Fibroblast of mammary gland (primary cell): ENCODE measurements around the gene KCNN1.

ENCODE experiments used
- DNase-seq: peaks from one replicate; pipeline ENCODE4 v3.0.0-alpha.2; 2010; ENCODE audit warnings: low read depth
- H3K4me3 ChIP-seq: 2 replicates; pipeline ENCODE4 v1.5.1; 2011; ENCODE audit warnings: low read depth, mild to moderate bottlenecking, low read length, moderate library complexity; ENCODE audit not compliant: control insufficient read depth
- TF ChIP-seq, protein P1 (sequence below): conservative IDR thresholded peaks from 2 replicates; pipeline ENCODE4 v1.5.1; 2011; ENCODE audit warnings: low read depth, low read length, inconsistent platforms; ENCODE audit not compliant: control insufficient read depth, insufficient read depth

Gene KCNN1

DNA sequence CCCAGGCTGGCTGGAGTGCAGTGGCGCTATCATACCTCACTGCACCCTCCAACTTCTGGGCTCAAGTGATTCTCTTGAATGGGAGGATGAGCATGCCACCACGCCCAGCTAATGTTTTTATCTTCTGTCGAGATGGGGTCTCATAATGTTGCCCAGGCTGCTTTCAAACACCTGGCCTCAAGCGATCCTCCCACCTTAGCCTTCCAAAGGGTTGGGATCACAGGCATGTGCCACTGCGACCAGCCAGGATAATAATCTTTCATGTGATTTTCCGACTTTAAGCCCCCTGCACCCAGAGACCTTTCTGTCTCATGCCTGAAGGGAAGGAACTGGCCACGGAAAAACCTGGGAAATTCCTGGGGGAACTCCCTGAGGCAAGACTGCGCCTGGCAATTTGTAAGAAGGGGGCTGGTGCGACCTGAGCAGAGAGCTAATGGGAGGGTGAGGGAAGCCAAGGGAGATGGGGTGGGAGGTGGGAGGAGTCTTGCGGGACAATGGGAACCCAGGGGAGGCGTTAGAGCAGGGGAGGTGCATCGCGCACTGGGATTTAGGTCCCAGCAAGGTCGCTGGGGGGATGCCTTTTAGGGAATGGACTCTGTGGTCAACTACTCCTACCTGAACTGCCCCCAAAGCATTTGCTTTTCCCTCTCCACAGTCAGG, 35.2 kb upstream of the KCNN1 start:
- DNase-seq = no peak
- peak overlapping the region; percentile 89 for H3K4me3 ChIP-seq
- TF ChIP-seq, protein P1, sequence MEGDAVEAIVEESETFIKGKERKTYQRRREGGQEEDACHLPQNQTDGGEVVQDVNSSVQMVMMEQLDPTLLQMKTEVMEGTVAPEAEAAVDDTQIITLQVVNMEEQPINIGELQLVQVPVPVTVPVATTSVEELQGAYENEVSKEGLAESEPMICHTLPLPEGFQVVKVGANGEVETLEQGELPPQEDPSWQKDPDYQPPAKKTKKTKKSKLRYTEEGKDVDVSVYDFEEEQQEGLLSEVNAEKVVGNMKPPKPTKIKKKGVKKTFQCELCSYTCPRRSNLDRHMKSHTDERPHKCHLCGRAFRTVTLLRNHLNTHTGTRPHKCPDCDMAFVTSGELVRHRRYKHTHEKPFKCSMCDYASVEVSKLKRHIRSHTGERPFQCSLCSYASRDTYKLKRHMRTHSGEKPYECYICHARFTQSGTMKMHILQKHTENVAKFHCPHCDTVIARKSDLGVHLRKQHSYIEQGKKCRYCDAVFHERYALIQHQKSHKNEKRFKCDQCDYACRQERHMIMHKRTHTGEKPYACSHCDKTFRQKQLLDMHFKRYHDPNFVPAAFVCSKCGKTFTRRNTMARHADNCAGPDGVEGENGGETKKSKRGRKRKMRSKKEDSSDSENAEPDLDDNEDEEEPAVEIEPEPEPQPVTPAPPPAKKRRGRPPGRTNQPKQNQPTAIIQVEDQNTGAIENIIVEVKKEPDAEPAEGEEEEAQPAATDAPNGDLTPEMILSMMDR = no peak

DNA sequence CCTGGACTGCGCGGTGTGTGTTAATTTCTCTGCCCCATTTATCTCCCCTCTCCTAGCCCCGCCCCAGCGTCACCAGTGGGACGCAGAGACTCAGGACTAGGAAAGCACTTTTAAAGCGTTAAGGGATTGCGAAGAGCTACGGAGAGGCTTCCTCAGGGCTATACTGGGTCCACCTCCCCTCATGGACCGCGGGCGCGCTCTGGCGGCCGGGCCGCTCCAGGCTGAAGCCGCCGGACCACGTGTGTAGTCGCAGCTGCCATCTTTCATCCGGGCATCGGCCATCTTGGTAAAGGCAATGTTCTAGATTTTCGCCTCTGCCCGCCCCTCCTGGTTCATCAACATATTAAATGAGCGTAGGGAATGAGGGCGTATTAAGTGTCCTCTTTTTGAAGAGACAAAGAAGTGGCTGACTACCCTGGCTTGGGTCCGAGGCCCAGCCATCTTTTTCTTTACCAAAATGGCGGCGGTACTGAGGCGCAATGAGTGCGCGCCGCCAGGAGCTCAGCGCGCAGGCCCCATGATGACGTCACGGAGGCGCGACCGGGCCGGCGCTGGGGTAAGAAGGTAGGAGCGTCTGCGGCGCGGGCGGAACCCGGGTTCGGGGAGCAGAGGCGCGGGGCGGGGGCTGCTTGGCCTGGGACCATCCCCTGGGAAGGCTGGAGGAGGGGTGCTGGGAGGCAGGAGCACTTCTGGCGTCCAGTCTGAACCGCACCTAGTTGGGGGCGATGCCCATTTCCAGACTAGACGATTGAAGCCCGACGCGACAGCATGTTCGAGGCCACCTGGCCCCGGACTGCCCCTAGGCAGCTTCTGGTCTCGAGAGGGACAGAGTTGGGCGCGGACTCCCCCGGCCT, 34.2 kb upstream of the KCNN1 start, which contains the start of gene CCDC124:
Gene CCDC124 (plus strand): TSS at position 531 of the 854 bp plus-strand sequence. CDS start 3,406 bp downstream, outside the sequence.
- TF ChIP-seq, protein P1 = peak; percentile 84
- peak; percentile 88 for DNase-seq
- peak within 1 kb of the TSS; percentile 89 for H3K4me3 ChIP-seq

DNA sequence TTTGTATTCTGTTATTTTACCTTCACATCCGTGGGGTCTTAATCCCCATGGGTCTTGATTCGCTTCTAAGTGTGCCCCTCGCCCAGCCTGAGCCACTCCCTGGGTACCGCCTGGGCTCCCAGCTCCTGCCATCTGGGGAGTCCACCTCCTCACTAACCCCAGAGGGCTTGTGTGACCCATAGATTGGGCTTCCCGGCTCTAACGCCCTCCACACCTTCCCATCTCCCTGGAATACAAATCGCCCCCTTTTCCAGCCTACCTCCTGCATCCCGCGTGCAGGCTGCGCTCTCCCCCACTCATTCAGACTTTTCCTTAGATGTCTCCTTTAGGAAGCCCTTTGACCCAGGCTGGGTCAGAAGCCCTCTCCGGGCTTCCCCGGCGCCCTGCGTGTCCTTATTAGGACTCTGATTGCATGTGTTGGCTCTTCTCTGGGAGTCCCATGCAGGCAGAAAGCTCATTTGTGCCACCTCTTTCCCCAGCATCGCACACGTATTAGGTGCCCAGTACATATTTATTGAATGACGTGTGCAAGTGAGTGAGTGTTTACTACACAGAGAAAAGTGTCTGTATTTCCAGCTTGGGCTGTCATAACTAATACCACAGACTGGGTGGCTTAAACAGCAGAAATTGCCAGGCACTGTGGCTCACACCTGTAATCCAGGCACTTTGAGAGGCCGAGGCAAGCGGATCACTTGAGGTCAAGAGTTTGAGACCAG, 33.3 kb upstream of the KCNN1 start:
- TF ChIP-seq, protein P1 = no peak
- DNase-seq = peak; percentile 63
- peak overlapping the region; percentile 89 for H3K4me3 ChIP-seq

DNA sequence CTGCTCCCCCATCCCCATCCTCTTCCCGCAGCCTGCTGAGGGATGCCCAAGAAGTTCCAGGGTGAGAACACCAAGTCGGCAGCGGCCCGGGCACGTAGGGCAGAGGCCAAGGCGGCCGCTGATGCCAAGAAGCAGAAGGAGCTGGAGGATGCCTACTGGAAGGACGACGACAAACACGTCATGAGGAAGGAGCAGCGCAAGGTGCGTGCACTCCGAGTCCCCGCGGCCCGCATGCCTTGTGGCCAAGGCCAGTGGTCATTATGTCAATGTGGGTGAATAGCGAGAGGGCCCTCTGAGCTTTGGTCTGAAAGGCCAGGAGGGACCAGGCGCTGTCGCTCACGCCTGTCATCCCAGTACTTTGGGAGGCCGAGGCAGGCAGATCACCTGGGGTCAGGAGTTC, 30.5 kb upstream of the KCNN1 start:
- no peak overlapping the region for H3K4me3 ChIP-seq
- no peak for DNase-seq
- TF ChIP-seq, protein P1 = no peak

DNA sequence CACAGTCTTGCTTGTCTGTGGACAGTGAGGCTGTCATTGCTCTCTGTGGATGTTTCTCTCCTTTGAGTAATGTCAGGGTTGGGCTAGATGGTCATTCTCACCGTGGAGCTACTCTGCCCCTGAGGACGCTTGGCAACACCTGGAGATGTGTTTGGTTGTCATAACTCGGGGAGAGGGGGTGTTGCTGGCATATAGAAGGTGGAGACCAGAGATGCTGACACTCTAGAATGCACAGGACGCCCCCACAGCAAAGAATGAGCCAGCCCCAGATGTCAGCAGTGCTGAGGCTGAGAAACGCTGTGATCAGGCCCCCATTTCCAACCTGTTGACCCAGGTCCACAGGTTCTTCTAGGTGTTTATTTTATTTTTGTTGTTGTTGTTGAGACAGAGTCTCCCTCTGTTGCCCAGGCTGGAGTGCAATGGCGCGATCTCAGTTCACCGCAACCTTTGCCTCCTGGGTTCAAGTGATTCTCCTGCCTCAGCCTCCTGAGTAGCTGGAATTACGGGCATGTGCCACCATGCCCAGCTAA, 29.5 kb upstream of the KCNN1 start:
- no peak overlapping the region for H3K4me3 ChIP-seq
- no peak for DNase-seq
- TF ChIP-seq, protein P1 = no peak

DNA sequence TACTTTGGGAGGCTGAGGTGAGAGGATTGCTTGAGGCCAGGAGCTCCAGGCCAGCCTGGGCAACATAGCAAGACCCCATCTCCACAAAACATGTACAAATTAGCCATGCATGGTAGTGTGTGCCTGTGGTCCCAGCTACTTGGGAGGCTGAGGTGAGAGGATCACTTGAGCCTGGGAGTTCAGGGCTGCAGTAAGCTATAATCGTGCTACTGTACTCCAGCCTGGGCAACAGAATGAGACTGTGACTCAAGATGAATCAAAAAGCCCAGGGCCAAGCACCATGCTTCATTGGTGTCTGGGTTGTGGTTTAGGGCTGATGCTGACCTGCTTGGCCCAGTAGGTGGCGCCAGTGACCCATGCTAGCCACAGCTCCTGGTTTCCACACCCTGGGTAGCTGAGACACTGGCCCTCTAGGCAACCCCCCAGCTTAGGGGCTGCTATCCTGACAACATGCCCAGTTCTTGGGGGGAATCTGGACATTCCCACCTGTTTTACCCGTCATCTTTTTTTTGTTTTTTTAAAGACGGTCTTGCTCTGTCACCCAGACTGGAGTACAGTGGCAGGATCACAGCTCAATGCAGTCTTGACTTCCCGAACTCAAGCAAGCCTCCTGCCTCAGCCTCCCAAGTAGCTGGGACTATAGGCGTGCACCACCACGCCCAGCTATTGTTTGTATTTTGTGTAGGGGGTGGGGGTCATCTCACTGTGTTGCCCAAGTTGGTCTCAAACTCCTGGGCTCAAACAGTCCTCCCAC, 28.6 kb upstream of the KCNN1 start:
- H3K4me3 ChIP-seq = no peak overlapping the region
- peak; percentile 93 for DNase-seq
- TF ChIP-seq, protein P1 = peak; percentile 97
